NCI-H1694 (cell line): ENCODE results near the gene MAPK12.

Experiments
- DNase-seq: peaks from one replicate; lab custom pipeline; 2025; lab: John Stamatoyannopoulos, UW

MAPK12 gene

GRCh38 chr22:50232481-50233151, 28.9 kb downstream of the MAPK12 start:
- DNase-seq = no peak

- no peak for DNase-seq
Observed at GRCh38 chr22:50229370-50229769, 32.1 kb downstream of the MAPK12 start.

GRCh38 chr22:50228366-50228765, 33.1 kb downstream of the MAPK12 start:
- DNase-seq = no peak

- no peak for DNase-seq
Observed at GRCh38 chr22:50227579-50228215, 33.8 kb downstream of the MAPK12 start.

GRCh38 chr22:50226875-50227165, 34.7 kb downstream of the MAPK12 start:
- DNase-seq = no peak

GRCh38 chr22:50226063-50226874, 35.2 kb downstream of the MAPK12 start:
- DNase-seq = no peak

GRCh38 chr22:50225200-50225969, 36.1 kb downstream of the MAPK12 start:
- DNase-seq = no peak

- DNase-seq = no peak
Observed at GRCh38 chr22:50224071-50224470, 37.4 kb downstream of the MAPK12 start.

- DNase-seq = no peak
Observed at GRCh38 chr22:50222508-50222907, 39.0 kb downstream of the MAPK12 start.

GRCh38 chr22:50221410-50222300, 39.8 kb downstream of the MAPK12 start:
- DNase-seq = no peak

GRCh38 chr22:50220603-50221409, 40.7 kb downstream of the MAPK12 start:
- DNase-seq = no peak

GRCh38 chr22:50219800-50220602, 41.5 kb downstream of the MAPK12 start:
- no peak for DNase-seq

GRCh38 chr22:50218996-50219727, 42.3 kb downstream of the MAPK12 start:
- DNase-seq = peak; percentile 77

- DNase-seq = no peak
Observed at GRCh38 chr22:50218153-50218995, 43.1 kb downstream of the MAPK12 start.

GRCh38 chr22:50217543-50218152, 43.8 kb downstream of the MAPK12 start:
- no peak for DNase-seq

GRCh38 chr22:50216684-50217520, 44.6 kb downstream of the MAPK12 start:
- no peak for DNase-seq
